Measurements from ENCODE around the gene APBB1IP. TPM values are rescaled to one million over a fixed set of nuclear protein-coding genes. Genes with fewer than 3 reads are reported as not detected.

The APBB1IP gene
- total and polyA plus RNA-seq, 2 of the 8 experiments (the other 6 are each of a cell fraction or from before 2014, with no cell fraction given): 0.05 TPM; not detected in 1

DNA sequence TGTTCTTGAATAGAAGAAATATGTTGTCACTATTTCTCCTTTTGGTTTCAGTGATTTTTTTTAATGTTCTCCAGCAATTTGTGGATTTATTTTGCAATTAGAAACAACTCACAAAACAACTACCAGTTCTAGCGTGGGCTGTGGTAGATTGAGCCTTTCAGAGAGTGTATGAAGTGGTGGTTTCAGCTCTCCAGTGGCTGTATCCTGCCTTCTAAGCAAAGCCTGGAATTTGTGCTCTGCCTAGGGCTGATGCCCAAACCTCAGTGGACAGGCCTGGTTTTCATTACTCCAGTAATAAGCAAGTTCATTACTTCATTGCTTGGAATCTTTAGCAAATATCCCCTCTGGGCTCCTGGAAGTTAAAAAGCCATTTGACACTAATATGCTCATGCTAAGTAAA, 35.9 kb downstream of the APBB1IP start:
- no peaks in the 10 kb centered on the region for H3K9me3 ChIP-seq (ENCODE audit: insufficient read depth in 2 of 2, low read depth in 1 of 2, low read length in 1 of 2)
- FAIRE-seq (no peak), DNase-seq (ENCODE audit: low read depth in 1 of 2, low spot score in 2 of 2) (no peak)
- H3K27ac ChIP-seq (ENCODE audit: low read depth, low read length): no peak overlapping the region
- no peak overlapping the region for H3K9ac ChIP-seq (replicated peaks in 1 of 4; ENCODE audit: extremely low read depth in 1 of 4, low read depth in 3 of 4, low read length in 3 of 4)
- no peaks in the 10 kb centered on the region for H3K23me2 ChIP-seq (ENCODE audit: low read depth, low read length)
- no peaks in the 10 kb centered on the region for H3K36me3 ChIP-seq (ENCODE audit: control insufficient read depth in 2 of 4, insufficient read depth in 4 of 4, low read length in 3 of 4)
- no peak overlapping the region for H3K4me2 ChIP-seq (ENCODE audit: insufficient read depth in 1 of 2, low read depth in 2 of 2, low read length in 2 of 2)
- H3K23ac ChIP-seq (ENCODE audit: insufficient read length): no peak overlapping the region
- H3K27me3 ChIP-seq (replicated peaks in 1 of 4; ENCODE audit: control insufficient read depth in 3 of 4, extremely low read depth in 1 of 4, insufficient read depth in 3 of 4, low read length in 3 of 4): no peaks in the 10 kb centered on the region
- H3K4me3 ChIP-seq (ENCODE audit: extremely low read depth in 1 of 4, insufficient read depth in 2 of 4, low read depth in 3 of 4, low read length in 4 of 4): no peak overlapping the region
- H2AK5ac ChIP-seq (ENCODE audit: low read depth, low read length): no peak overlapping the region
- no peak overlapping the region for H4K8ac ChIP-seq (ENCODE audit: extremely low read depth, insufficient read depth, low read length)
- no peak overlapping the region for H2BK120ac ChIP-seq (replicated peaks; ENCODE audit: low read depth, low read length)
- H3K79me1 ChIP-seq (ENCODE audit: low read depth, low read length): no peaks in the 10 kb centered on the region
- ChIA-PET POLR2A (ENCODE audit: partially characterized antibody) (no interaction called here), CTCF (ENCODE audit: partially characterized antibody) (interaction anchor here (1.3 kb wide), 1 partner anchor 22 kb away, joined by 3 read pairs; no protein-coding TSS in a partner anchor)
- no peak overlapping the region for H4K5ac ChIP-seq (ENCODE audit: insufficient read length, low read depth, low read length)
- no peak overlapping the region for H2BK5ac ChIP-seq (ENCODE audit: low read depth, low read length)
- no peaks in the 10 kb centered on the region for H3K79me2 ChIP-seq (ENCODE audit: control insufficient read depth in 1 of 2, insufficient read depth in 2 of 2, low read length in 2 of 2)
- peaks cover 0 to 4% (median 2%) of the 10 kb centered on the region in 4 experiments; a peak in 2 of 7 replicates for H3K4me1 ChIP-seq (replicated peaks in 1 of 4; ENCODE audit: control insufficient read depth in 3 of 4, insufficient read depth in 4 of 4, low read length in 3 of 4)
- H4K20me1 ChIP-seq (replicated peaks in 1 of 2; ENCODE audit: control insufficient read depth in 1 of 2, insufficient read depth in 2 of 2, low read length in 2 of 2): no peaks in the 10 kb centered on the region
- H2BK15ac ChIP-seq (ENCODE audit: low read length): no peak overlapping the region
- H4K91ac ChIP-seq (replicated peaks; ENCODE audit: insufficient read length, low read length): no peak overlapping the region
- H2AFZ ChIP-seq (ENCODE audit: low read length): no peak overlapping the region
- WGBS, 2 experiments (ENCODE audit: extremely low coverage in 1 of 2, insufficient coverage in 1 of 2, insufficient read length in 1 of 2, insufficient replicate concordance in 2 of 2, low coverage in 1 of 2, low lambda C conversion rate in 2 of 2, missing lambda C conversion rate in 1 of 2): 88% methylated on average over 1 of the region's 1 CpG; no CpG with 5 or more reads in 1 of the 2 experiments
- no peak overlapping the region for H2BK12ac ChIP-seq (ENCODE audit: low read depth, low read length)
- no peak overlapping the region for H2BK20ac ChIP-seq (ENCODE audit: low read length)
- no peak overlapping the region for H3K14ac ChIP-seq (ENCODE audit: insufficient read length)
- TF ChIP-seq MAFK (IDR thresholded peaks at IDR 0.05; ENCODE audit: low read depth, low read length): no peak
- TF ChIP-seq CTBP2 (IDR thresholded peaks at IDR 0.05; ENCODE audit: borderline replicate concordance, insufficient read depth, insufficient read length, low read length): no peak
- no peak for TF ChIP-seq BRCA1 (IDR thresholded peaks at IDR 0.05; ENCODE audit: low read depth, low read length)
- TF ChIP-seq, protein P1, sequence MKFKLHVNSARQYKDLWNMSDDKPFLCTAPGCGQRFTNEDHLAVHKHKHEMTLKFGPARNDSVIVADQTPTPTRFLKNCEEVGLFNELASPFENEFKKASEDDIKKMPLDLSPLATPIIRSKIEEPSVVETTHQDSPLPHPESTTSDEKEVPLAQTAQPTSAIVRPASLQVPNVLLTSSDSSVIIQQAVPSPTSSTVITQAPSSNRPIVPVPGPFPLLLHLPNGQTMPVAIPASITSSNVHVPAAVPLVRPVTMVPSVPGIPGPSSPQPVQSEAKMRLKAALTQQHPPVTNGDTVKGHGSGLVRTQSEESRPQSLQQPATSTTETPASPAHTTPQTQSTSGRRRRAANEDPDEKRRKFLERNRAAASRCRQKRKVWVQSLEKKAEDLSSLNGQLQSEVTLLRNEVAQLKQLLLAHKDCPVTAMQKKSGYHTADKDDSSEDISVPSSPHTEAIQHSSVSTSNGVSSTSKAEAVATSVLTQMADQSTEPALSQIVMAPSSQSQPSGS (IDR thresholded peaks at IDR 0.05; ENCODE audit: low read length): no peak
- TF ChIP-seq CBX8 (IDR thresholded peaks at IDR 0.05; ENCODE audit: borderline replicate concordance, low read depth, low read length): no peak
- no peak for TF ChIP-seq POLR2A (IDR thresholded peaks at IDR 0.05; ENCODE audit: control extremely low read depth in 1 of 2, low read depth in 2 of 2, low read length in 2 of 2)
- H3K4ac ChIP-seq (replicated peaks; ENCODE audit: insufficient read length, low read depth, low read length): no peak overlapping the region
- no peak overlapping the region for H3K56ac ChIP-seq (replicated peaks; ENCODE audit: insufficient read length, low read depth, low read length)
- H3K18ac ChIP-seq (ENCODE audit: extremely low read depth, low read length): no peak overlapping the region

Measured in H1 (cell line).